H1 (cell line): ENCODE measurements around the gene CPLANE2. TPM values are rescaled to one million over a fixed set of nuclear protein-coding genes. Genes with fewer than 3 reads are reported as not detected.

Experiments used
- CTCF ChIA-PET: fragments of 300-600 bp; sonication (Branson Sonifier 250); formaldehyde crosslinking; loops from one replicate; lab custom pipeline; 2021; ENCODE audit not compliant: partially characterized antibody; lab: Charles Lee
- POLR2A ChIA-PET: fragments of 300-600 bp; sonication (Branson Sonifier 250); formaldehyde crosslinking; loops from one replicate; lab custom pipeline; 2021; ENCODE audit warnings: inconsistent platforms; ENCODE audit not compliant: partially characterized antibody; lab: Charles Lee
- DNase-seq, 2 experiments: peaks; one replicate each; pipeline versions ENCODE4 v3.0.0 to v3.0.0-alpha.2; 2010 to 2022; ENCODE audit warnings: low spot score in 2 of 2, low read depth in 1 of 2, mixed read lengths in 1 of 2
- FAIRE-seq: peaks from 2 replicates; lab custom pipeline; 2011; peaks lifted over from hg19 to GRCh38; lab: Jason Lieb, UNC
- H2AFZ ChIP-seq: 2 replicates; pipeline ENCODE4 v1.8.1; 2012; ENCODE audit warnings: low read length, inconsistent platforms
- H2AK5ac ChIP-seq: 2 replicates; pipeline ENCODE4 v1.6.1; 2013; ENCODE audit warnings: low read depth, low read length
- H2BK120ac ChIP-seq: replicated peaks from 2 replicates; pipeline ENCODE3; 2013; ENCODE audit warnings: low read depth, low read length, inconsistent platforms
- H2BK12ac ChIP-seq: 2 replicates; pipeline ENCODE4 v1.6.1; 2013; ENCODE audit warnings: low read depth, low read length
- H2BK15ac ChIP-seq: 2 replicates; pipeline ENCODE4 v1.6.1; 2013; ENCODE audit warnings: low read length
- H2BK20ac ChIP-seq: 2 replicates; pipeline ENCODE4 v1.6.1; 2013; ENCODE audit warnings: low read length
- H2BK5ac ChIP-seq: 2 replicates; pipeline ENCODE4 v1.6.1; 2013; ENCODE audit warnings: low read depth, low read length
- H3K14ac ChIP-seq: 2 replicates; pipeline ENCODE4 v1.6.1; 2013; ENCODE audit warnings: inconsistent platforms; ENCODE audit not compliant: insufficient read length
- H3K18ac ChIP-seq: 2 replicates; pipeline ENCODE4 v1.6.1; 2013; ENCODE audit warnings: low read length; ENCODE audit errors: extremely low read depth
- H3K23ac ChIP-seq: 2 replicates; pipeline ENCODE4 v1.6.1; 2013; ENCODE audit warnings: inconsistent platforms; ENCODE audit not compliant: insufficient read length
- H3K23me2 ChIP-seq: 2 replicates; pipeline ENCODE4 v1.6.1; 2013; ENCODE audit warnings: low read depth, low read length
- H3K27ac ChIP-seq: 2 replicates; pipeline ENCODE4 v1.6.1; 2011; ENCODE audit warnings: low read depth, low read length, inconsistent platforms
- H3K27me3 ChIP-seq, 4 experiments: replicated peaks in 1 of 4; 1 replicate in 1 of 4; 2 replicates in 3 of 4; pipeline versions ENCODE4 v1.6.1 to v1.8.1; 2011 to 2013; ENCODE audit warnings: low read length in 3 of 4, mild to moderate bottlenecking in 3 of 4, inconsistent platforms in 2 of 4, mixed read lengths in 2 of 4, moderate library complexity in 1 of 4; ENCODE audit not compliant: control insufficient read depth in 3 of 4, insufficient read depth in 3 of 4; ENCODE audit errors: extremely low read depth in 1 of 4
- H3K36me3 ChIP-seq, 4 experiments: 2 replicates each; pipeline versions ENCODE4 v1.6.1 to v1.8.1; 2011 to 2013; ENCODE audit warnings: mild to moderate bottlenecking in 4 of 4, low read length in 3 of 4, moderate library complexity in 2 of 4, control low read depth in 1 of 4, inconsistent platforms in 1 of 4; ENCODE audit not compliant: insufficient read depth in 4 of 4, control insufficient read depth in 2 of 4
- H3K4ac ChIP-seq: replicated peaks from 2 replicates; pipeline ENCODE3; 2013; ENCODE audit warnings: low read length, low read depth, mixed read lengths, inconsistent platforms; ENCODE audit not compliant: insufficient read length
- H3K4me1 ChIP-seq, 4 experiments: replicated peaks in 1 of 4; 1 replicate in 1 of 4; 2 replicates in 3 of 4; pipeline versions ENCODE4 v1.6.1 to v1.8.1; 2011 to 2013; ENCODE audit warnings: low read length in 3 of 4, inconsistent platforms in 2 of 4, mixed read lengths in 1 of 4; ENCODE audit not compliant: insufficient read depth in 4 of 4, control insufficient read depth in 3 of 4
- H3K4me2 ChIP-seq, 2 experiments: 2 replicates each; pipeline versions ENCODE4 v1.6.1 to v1.8.1; 2011 to 2013; ENCODE audit warnings: low read depth in 2 of 2, low read length in 2 of 2, control low read depth in 1 of 2, inconsistent platforms in 1 of 2, mild to moderate bottlenecking in 1 of 2; ENCODE audit not compliant: insufficient read depth in 1 of 2
- H3K4me3 ChIP-seq, 4 experiments: fragments of 200-600, 300-600 bp in 1 of 4; sonication (generic), shearing (Covaris generic), sonication (Bioruptor Twin) in 1 of 4; 2 replicates each; pipeline versions ENCODE4 v1.5.1 to v1.8.1; 2011 to 2016; ENCODE audit warnings: low read length in 4 of 4, low read depth in 3 of 4, control low read depth in 2 of 4, inconsistent platforms in 2 of 4, mild to moderate bottlenecking in 2 of 4, mixed read lengths in 1 of 4, moderate library complexity in 1 of 4; ENCODE audit not compliant: insufficient read depth in 2 of 4; ENCODE audit errors: extremely low read depth in 1 of 4
- H3K56ac ChIP-seq: replicated peaks from 2 replicates; pipeline ENCODE3; 2013; ENCODE audit warnings: low read depth, mild to moderate bottlenecking, mixed read lengths, low read length, inconsistent platforms; ENCODE audit not compliant: insufficient read length
- H3K79me1 ChIP-seq: 2 replicates; pipeline ENCODE4 v1.6.1; 2013; ENCODE audit warnings: low read depth, low read length, control low read depth
- H3K79me2 ChIP-seq, 2 experiments: 2 replicates each; pipeline versions ENCODE4 v1.6.1 to v1.8.1; 2012 to 2013; ENCODE audit warnings: low read length in 2 of 2, mild to moderate bottlenecking in 2 of 2, inconsistent platforms in 1 of 2; ENCODE audit not compliant: insufficient read depth in 2 of 2, control insufficient read depth in 1 of 2
- H3K9ac ChIP-seq, 4 experiments: replicated peaks in 1 of 4; 1 replicate in 1 of 4; 2 replicates in 3 of 4; pipeline versions ENCODE4 v1.6.1 to v1.8.1; 2011 to 2013; ENCODE audit warnings: low read depth in 3 of 4, low read length in 3 of 4, control low read depth in 2 of 4, mild to moderate bottlenecking in 2 of 4, moderate library complexity in 2 of 4, inconsistent platforms in 1 of 4; ENCODE audit errors: extremely low read depth in 1 of 4
- H3K9me3 ChIP-seq, 2 experiments: 2 replicates each; pipeline versions ENCODE4 v1.6.1 to v1.8.1; 2012 to 2013; ENCODE audit warnings: mild to moderate bottlenecking in 2 of 2, moderate library complexity in 2 of 2, control low read depth in 1 of 2, inconsistent platforms in 1 of 2, low read depth in 1 of 2, low read length in 1 of 2, mixed read lengths in 1 of 2; ENCODE audit not compliant: insufficient read depth in 2 of 2
- H4K20me1 ChIP-seq, 2 experiments: replicated peaks in 1 of 2; 2 replicates each; pipeline versions ENCODE3 to v1.8.1; 2011 to 2013; ENCODE audit warnings: inconsistent platforms in 2 of 2, low read length in 2 of 2, mild to moderate bottlenecking in 1 of 2; ENCODE audit not compliant: insufficient read depth in 2 of 2, control insufficient read depth in 1 of 2
- H4K5ac ChIP-seq: 2 replicates; pipeline ENCODE4 v1.6.1; 2013; ENCODE audit warnings: low read length, low read depth, mixed read lengths, inconsistent platforms; ENCODE audit not compliant: insufficient read length
- H4K8ac ChIP-seq: 2 replicates; pipeline ENCODE4 v1.8.0; 2013; ENCODE audit warnings: mild to moderate bottlenecking, moderate library complexity, low read length, inconsistent platforms; ENCODE audit not compliant: insufficient read depth; ENCODE audit errors: extremely low read depth
- H4K91ac ChIP-seq: replicated peaks from 2 replicates; pipeline ENCODE3; 2013; ENCODE audit warnings: low read length, mixed read lengths, inconsistent platforms; ENCODE audit not compliant: insufficient read length
- CHD2 ChIP-seq: IDR thresholded peaks from 2 replicates; pipeline ENCODE4 v1.6.1; 2012; ENCODE audit warnings: low read length, improper control_type of control experiment
- KDM4A ChIP-seq: IDR thresholded peaks from one replicate; pipeline ENCODE4 v1.7.1; 2012; ENCODE audit warnings: low read depth, mild to moderate bottlenecking, moderate library complexity, low read length, inconsistent platforms; ENCODE audit not compliant: severe bottlenecking
- NRF1 ChIP-seq: IDR thresholded peaks from 2 replicates; pipeline ENCODE4 v1.6.1; 2011; ENCODE audit warnings: mild to moderate bottlenecking, low read depth, low read length, improper control_type of control experiment
- RBBP5 ChIP-seq: IDR thresholded peaks from 2 replicates; pipeline ENCODE4 v1.7.1; 2012; ENCODE audit warnings: low read depth, mild to moderate bottlenecking, inconsistent platforms, low read length, moderate library complexity, borderline replicate concordance
- RXRA ChIP-seq: IDR thresholded peaks from 2 replicates; pipeline ENCODE4 v1.6.1; 2011; ENCODE audit warnings: low read depth, mild to moderate bottlenecking, low read length, moderate library complexity; ENCODE audit not compliant: insufficient read depth
- SP1 ChIP-seq: IDR thresholded peaks from 2 replicates; pipeline ENCODE4 v1.6.1; 2011; ENCODE audit warnings: low read depth, low read length
- SP4 ChIP-seq: IDR thresholded peaks from 2 replicates; pipeline ENCODE4 v1.6.1; 2012; ENCODE audit warnings: low read length, inconsistent platforms
- WGBS, 2 experiments: shearing (Covaris generic) in 1 of 2; methylation state at CpG; one replicate each; pipeline versions ENCODE4 v1.1.6 to v1.1.7; 2013 to 2015; ENCODE audit warnings: low lambda C conversion rate in 2 of 2, mixed read lengths in 2 of 2, inconsistent platforms in 1 of 2, low coverage in 1 of 2, missing lambda C conversion rate in 1 of 2; ENCODE audit not compliant: insufficient replicate concordance in 2 of 2, insufficient coverage in 1 of 2, insufficient read length in 1 of 2; ENCODE audit errors: extremely low coverage in 1 of 2, missing lambda C conversion rate in 1 of 2; 5-methylcytosine and 5-hydroxymethylcytosine counted together
- polyA plus RNA-seq, 7 experiments: library from polyadenylated mRNA; depleted of rRNA in 3 of 7; stranded (reverse) in 5 of 7; unstranded in 2 of 7; fragments of >200 nt in 5 of 7; fragments of 200-250 nt in 2 of 7; gene quantifications; 1 replicate in 5 of 7; 2 replicates in 1 of 7; 4 replicates in 1 of 7; pipeline versions ENCODE4 v1.2.1 to v1.2.3, GENCODE V29; 2011 to 2013; ENCODE audit warnings: missing spikeins in 2 of 7, mixed read lengths in 2 of 7
- total RNA-seq: library from RNA; stranded (reverse); fragmentation: NEBNext Ultra II Directional; extraction: Animal tissue kit (Norgen Biotek cat#: 25700); gene quantifications from 2 replicates; pipeline ENCODE4 v1.2.1, GENCODE V29; 2021

The CPLANE2 gene
- total and polyA plus RNA-seq, 2 of the 8 experiments (the other 6 are each of a cell fraction or from before 2014, with no cell fraction given), result 2.3 to 2.5 TPM

- Histone ChIP-seq H3K9me3 (no peaks in the 10 kb centered on the region), H3K56ac (no peak overlapping the region), H4K5ac (no peak overlapping the region), H3K79me1 (no peaks in the 10 kb centered on the region; the same call in 1 of the 2 replicates), H3K18ac (peak overlapping the region; percentile 86), H4K91ac (no peak overlapping the region), H2BK20ac (no peak overlapping the region), H3K4ac (peak overlapping the region; percentile 76), H3K14ac (no peak overlapping the region), H3K36me3 (no peaks in the 10 kb centered on the region), H2BK15ac (peak overlapping the region; percentile 88; the same call in 1 of the 2 replicates), H3K4me3 (peak overlapping the region; percentile 24 to 62 (median 54); a peak in 7 of 8 replicates), H4K8ac (peak overlapping the region; percentile 84), H3K27me3 (peaks cover 18 to 56% (median 46%) of the 10 kb centered on the region in 4 experiments), H3K4me1 (peaks cover 0 to 16% (median 9%) of the 10 kb centered on the region in 4 experiments; a peak in 5 of 7 replicates), H3K23me2 (peaks cover 11% of the 10 kb centered on the region), H3K27ac (no peak overlapping the region), H3K4me2 (peak overlapping the region; percentile 73 to 99), H2BK120ac (no peak overlapping the region), H4K20me1 (peaks cover 7 to 8% of the 10 kb centered on the region in 2 experiments), H2AFZ (peak overlapping the region; percentile 9; the same call in 1 of the 2 replicates), H3K9ac (peak overlapping the region in 1 of 4 experiments; percentile 35; a peak in 1 of 7 replicates), H3K79me2 (no peaks in the 10 kb centered on the region), H2BK12ac (peak overlapping the region; percentile 75; the same call in 1 of the 2 replicates), H2AK5ac (no peak overlapping the region), H3K23ac (no peak overlapping the region), H2BK5ac (peak overlapping the region; percentile 71; the same call in 1 of the 2 replicates)
- WGBS, 2 experiments, result 3% methylated on average over 40 of the region's 46 CpGs; no CpG with 5 or more reads in 1 of the 2 experiments
- TF ChIP-seq SP1 (no peak), CHD2 (no peak), NRF1 (peak; percentile 94), SP4 (peak; percentile 52; the same call in 1 of the 2 replicates), RBBP5 (0 out of 2 replicates have a peak, but pooled peaks have one; percentile 19), KDM4A (peak; percentile 73), RXRA (0 out of 2 replicates have a peak, but pooled peaks have one; percentile 65)
- POLR2A ChIA-PET, result interaction anchor here (0.8 to 5.3 kb wide), 5 partner anchors 9 to 22 kb away, joined by 3 to 32 read pairs (median 6); partner anchors contain the start of genes ARHGEF19 and CPLANE2
- CTCF ChIA-PET, result interaction anchor here (0.6 to 13.8 kb wide), 8 partner anchors 10 to 147 kb away, joined by 3 to 106 read pairs (median 3); partner anchors contain the start of gene ARHGEF19
- DNase-seq, result peak in 1 of 2 experiments; percentile 94
- FAIRE-seq, result no peak
Observed at GRCh38 chr1:16226490-16227179, 10.3 kb downstream of the CPLANE2 start.
